Stimulated activated CD4-positive, alpha-beta T cell treated with anti-CD3 and anti-CD28 coated beads, Interleukin-15, amount 100 ng/mL, for 48 hours (primary cell): ENCODE results near the gene RHOJ.
"Not testable (repeated sequence)": the region's sequence is repeated elsewhere in the genome, so short reads cannot be mapped to it uniquely, and the experiment has no call there.

Experiments
- DNase-seq, 2 donors: peaks; one replicate each; pipeline ENCODE4 v3.0.0-alpha.2; 2020; ENCODE audit warnings: low read depth in 2 of 2

Gene RHOJ

GRCh38 chr14:63267171-63267570, 62.9 kb downstream of the RHOJ start:
- no peak for DNase-seq

- DNase-seq: no peak
These were observed 64.5 kb downstream of the RHOJ start for GRCh38 chr14:63268771-63269170.

GRCh38 chr14:63269561-63270225, 65.5 kb downstream of the RHOJ start:
- DNase-seq: no peak

GRCh38 chr14:63273129-63273528, 68.9 kb downstream of the RHOJ start:
- DNase-seq: no peak

- no peak for DNase-seq
These were observed 69.7 kb downstream of the RHOJ start for GRCh38 chr14:63273717-63274655.

DNA sequence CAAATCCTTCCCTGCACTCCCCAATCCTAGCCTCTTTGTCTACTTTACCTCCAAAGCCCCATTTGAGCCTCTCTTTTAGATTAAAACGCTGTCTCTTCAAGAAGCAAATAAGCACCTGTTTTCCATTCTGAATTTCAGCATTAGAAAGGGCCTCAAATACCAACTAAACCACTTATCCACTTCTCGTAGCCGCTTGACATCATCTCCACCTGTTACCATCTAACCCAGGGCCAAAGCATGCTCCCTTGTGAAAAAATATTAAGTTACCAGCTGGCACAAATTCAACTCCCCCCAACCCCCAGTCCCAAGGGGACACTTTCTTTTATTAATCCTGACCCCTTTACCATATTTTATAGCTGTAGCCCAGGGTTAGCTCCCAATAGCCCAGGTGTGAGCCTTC, 71.4 kb downstream of the RHOJ start:
- DNase-seq: no peak

DNA sequence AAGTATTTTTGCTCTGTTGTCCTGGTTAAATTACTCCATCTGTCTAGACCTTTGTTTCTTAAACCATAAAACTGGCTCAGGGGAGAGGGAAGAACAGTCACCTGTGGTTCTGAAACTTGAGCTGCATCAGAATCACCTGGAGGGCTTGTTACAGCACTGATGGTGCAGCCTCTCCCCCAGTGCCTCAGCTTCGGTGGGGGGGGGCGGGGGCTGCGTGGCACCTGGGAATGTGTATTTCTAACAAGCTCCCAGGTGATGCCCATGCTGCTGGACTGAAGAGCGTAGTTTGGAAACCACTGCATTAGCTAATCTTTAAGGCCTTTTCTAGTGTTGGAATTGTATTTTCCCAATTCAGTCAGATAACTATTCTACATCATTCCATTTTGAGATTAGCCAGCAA, 71.8 kb downstream of the RHOJ start:
- no peak for DNase-seq

- no peak for DNase-seq
These were observed 72.5 kb downstream of the RHOJ start for GRCh38 chr14:63276492-63277342.

- no peak for DNase-seq
These were observed 73.4 kb downstream of the RHOJ start for GRCh38 chr14:63277591-63278183.

DNA sequence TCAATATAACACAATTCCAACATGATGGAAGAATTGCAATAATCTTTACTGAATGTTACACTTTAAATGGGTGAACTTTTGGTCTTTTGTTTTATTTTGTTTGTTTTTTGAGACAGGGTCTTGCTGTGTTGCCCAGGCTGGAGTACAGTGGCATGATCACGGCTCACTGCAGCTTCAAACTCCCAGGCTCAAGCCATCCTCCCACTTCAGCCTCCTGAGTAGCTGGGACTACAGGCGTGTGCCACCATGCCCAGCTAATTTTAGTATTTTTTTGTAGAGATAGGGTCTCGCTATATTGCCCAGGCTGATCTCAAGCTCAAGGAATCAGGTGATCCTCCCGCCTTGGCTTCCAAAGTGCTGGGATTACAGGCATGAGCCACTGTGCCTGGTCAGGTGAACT, 75.7 kb downstream of the RHOJ start:
- not testable (repeated sequence) for DNase-seq

GRCh38 chr14:63282997-63283883, 79.0 kb downstream of the RHOJ start:
- no peak for DNase-seq

GRCh38 chr14:63283884-63284248, 79.6 kb downstream of the RHOJ start:
- DNase-seq: no peak

GRCh38 chr14:63286071-63286470, 81.8 kb downstream of the RHOJ start:
- no peak for DNase-seq

DNA sequence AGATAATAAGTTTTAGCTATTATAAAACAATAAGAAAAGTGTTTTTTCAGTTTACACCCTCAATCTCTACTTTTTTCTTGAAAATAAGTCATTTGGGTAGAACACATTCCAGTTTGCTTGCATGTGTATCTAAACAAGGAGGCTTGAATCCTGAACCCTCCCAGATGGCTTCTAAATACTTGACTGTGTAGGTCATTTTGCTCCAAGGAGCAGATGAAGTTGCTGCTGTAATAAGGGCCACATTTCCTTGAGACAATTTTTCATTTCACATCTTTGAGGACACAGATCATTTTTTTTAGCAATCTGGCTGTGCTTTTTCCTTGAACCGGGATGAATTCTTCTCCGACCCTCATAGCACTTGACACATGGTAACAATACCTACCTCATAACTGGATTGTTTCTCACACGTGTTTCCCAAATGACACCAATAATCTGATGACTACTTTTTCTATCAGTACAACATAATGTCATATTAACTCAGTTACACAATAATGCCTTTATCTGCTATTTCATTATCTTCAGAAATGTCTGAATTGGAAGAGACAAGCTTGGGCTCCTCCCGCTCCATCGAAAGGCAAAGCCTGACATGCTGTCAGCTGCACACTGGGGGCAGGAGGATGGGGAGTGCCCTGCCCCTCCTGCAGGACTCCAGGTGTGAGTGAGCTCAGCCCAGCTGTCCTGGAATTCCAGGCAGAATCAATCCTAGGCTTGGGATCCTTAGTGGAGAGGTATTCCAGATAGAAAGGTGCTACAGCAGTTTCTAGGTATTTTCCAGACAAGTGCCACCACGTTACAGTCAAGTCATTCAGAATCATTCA, 83.6 kb downstream of the RHOJ start:
- DNase-seq: no peak

DNA sequence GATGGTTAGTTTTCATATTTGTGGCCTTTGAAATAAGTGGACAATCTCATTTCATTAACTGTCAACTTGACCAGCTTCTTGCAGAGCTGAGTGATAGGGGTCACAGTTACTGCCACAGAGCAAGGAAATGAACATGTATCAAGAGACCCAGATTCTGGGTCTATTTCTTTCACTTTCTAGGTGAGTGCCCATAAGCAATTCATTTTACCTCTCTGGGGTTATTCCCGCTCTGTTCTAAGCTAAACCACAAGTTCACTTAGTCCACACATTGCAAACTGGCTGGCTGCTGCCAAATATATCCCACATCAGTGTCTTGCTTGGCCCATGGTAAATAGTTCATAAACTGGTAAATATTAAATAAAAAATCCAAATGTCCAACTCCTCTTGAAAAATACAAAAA, 84.6 kb downstream of the RHOJ start:
- no peak for DNase-seq

GRCh38 chr14:63290741-63291430, 86.6 kb downstream of the RHOJ start:
- no peak for DNase-seq

DNA sequence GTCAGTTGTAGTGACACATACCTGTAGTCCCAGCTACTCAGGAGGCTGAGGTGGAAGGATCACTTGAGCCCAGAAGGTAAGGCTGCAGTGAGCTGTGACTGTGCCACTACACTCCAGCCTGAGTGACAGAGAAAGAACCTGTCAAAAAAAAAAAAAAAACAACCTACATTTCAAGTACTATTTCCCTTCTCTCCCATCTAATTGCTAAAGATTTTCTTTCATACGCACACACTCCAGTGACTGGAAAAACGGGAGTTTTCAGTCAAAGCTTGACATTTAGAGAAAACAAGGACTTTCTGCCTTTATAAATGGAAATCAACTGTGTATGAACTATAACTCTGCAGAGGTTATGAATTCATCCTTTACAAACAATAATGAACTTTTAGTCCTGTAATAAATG, 88.6 kb downstream of the RHOJ start:
- DNase-seq: no peak

DNA sequence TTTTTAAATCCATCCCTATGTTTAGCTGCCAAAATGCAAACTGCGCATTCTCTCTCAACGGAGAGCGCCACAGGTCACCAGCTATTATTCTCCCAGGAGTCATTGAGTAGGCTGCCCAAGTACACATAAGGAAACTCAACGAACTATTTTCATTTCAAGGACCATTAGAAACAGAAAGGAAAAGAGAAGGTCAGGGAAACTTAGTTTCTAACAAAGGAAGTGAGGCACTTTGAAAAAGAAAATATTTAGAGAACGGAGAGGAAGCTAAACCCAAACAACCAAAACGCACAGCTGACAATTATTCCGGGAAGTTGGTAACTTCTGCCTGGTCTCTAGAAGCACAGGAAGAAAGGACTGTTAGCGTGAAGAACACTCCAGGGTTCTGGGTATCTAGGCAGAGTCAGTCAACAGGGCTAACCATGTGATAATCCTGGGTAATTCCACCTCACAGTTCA, 91.0 kb downstream of the RHOJ start:
- DNase-seq: no peak

- DNase-seq: no peak
These were observed 91.9 kb downstream of the RHOJ start for GRCh38 chr14:63296060-63296563.
